ENCODE data around the gene SCAPER.
"Not testable (repeated sequence)": the region's sequence is repeated elsewhere in the genome, so short reads cannot be mapped to it uniquely, and the experiment has no call there.

Gene SCAPER

GRCh38 chr15:76912430-76912829 lies 7.3 kb upstream of the SCAPER start:
- no peak for DNase-seq

GRCh38 chr15:76905855-76906254 lies 715 bp upstream of the SCAPER start:
- no peak for DNase-seq

GRCh38 chr15:76904461-76905012 lies 603 bp downstream of the SCAPER start:
- peak; percentile 65 for DNase-seq

GRCh38 chr15:76903251-76903681 lies 1.9 kb downstream of the SCAPER start:
- DNase-seq: no peak

GRCh38 chr15:76901965-76902364 lies 3.2 kb downstream of the SCAPER start:
- DNase-seq: no peak

GRCh38 chr15:76899931-76900310 lies 5.2 kb downstream of the SCAPER start:
- not testable (repeated sequence) for DNase-seq

- not testable (repeated sequence) for DNase-seq
Observed at GRCh38 chr15:76899176-76899930, 5.8 kb downstream of the SCAPER start.

- DNase-seq: no peak
Observed at GRCh38 chr15:76898102-76898501, 7.0 kb downstream of the SCAPER start.

GRCh38 chr15:76894174-76894573 lies 11.0 kb downstream of the SCAPER start:
- DNase-seq: no peak

- not testable (repeated sequence) for DNase-seq
Observed at GRCh38 chr15:76892836-76893235, 12.3 kb downstream of the SCAPER start.

- not testable (repeated sequence) for DNase-seq
Observed at GRCh38 chr15:76887280-76888141, 17.6 kb downstream of the SCAPER start.

- no peak for DNase-seq
Observed at GRCh38 chr15:76885212-76885611, 19.9 kb downstream of the SCAPER start.

- DNase-seq: no peak
Observed at GRCh38 chr15:76875911-76876310, 29.2 kb downstream of the SCAPER start.

GRCh38 chr15:76873066-76873465 lies 32.1 kb downstream of the SCAPER start:
- not testable (repeated sequence) for DNase-seq

GRCh38 chr15:76871930-76872329 lies 33.2 kb downstream of the SCAPER start:
- DNase-seq: no peak

- no peak for DNase-seq
Observed at GRCh38 chr15:76868740-76869139, 36.4 kb downstream of the SCAPER start.

- no peak for DNase-seq
Observed at GRCh38 chr15:76866716-76867321, 38.3 kb downstream of the SCAPER start.

- DNase-seq: no peak
Observed at GRCh38 chr15:76866008-76866407, 39.1 kb downstream of the SCAPER start.

GRCh38 chr15:76865548-76865991 lies 39.6 kb downstream of the SCAPER start:
- DNase-seq: no peak

GRCh38 chr15:76864586-76864985 lies 40.6 kb downstream of the SCAPER start:
- DNase-seq: no peak

- no peak for DNase-seq
Observed at GRCh38 chr15:76863693-76864092, 41.4 kb downstream of the SCAPER start.

- no peak for DNase-seq
Observed at GRCh38 chr15:76863123-76863522, 42.0 kb downstream of the SCAPER start.

GRCh38 chr15:76861815-76862397 lies 43.2 kb downstream of the SCAPER start:
- DNase-seq: no peak
